TTC549 (cell line): Measurements from ENCODE around the gene TNS1.

Experiments
- FAIRE-seq: peaks from 2 replicates; lab custom pipeline; 2012; peaks lifted over from hg19 to GRCh38; lab: Jason Lieb, UNC

Gene TNS1

DNA sequence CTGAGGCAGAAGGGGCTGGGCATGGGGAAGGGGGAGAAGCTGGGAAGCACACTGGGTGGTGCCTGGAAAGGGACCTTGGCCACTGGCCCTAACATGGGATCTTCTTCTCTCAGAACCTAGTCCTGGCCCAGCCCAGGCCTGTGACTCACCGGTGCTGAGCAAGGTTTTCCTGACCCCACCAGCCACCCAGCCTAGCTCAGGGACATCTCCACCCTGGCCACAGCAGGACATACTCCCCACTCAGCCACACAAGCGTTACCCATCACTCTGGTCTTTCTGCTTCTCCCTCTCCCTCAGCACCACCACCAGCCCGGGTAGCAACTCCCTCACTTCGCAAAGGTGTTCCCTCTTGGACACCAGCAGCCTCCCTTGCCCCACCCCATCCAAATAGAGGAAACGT, 22.8 kb downstream of the TNS1 start:
- FAIRE-seq = no peak

DNA sequence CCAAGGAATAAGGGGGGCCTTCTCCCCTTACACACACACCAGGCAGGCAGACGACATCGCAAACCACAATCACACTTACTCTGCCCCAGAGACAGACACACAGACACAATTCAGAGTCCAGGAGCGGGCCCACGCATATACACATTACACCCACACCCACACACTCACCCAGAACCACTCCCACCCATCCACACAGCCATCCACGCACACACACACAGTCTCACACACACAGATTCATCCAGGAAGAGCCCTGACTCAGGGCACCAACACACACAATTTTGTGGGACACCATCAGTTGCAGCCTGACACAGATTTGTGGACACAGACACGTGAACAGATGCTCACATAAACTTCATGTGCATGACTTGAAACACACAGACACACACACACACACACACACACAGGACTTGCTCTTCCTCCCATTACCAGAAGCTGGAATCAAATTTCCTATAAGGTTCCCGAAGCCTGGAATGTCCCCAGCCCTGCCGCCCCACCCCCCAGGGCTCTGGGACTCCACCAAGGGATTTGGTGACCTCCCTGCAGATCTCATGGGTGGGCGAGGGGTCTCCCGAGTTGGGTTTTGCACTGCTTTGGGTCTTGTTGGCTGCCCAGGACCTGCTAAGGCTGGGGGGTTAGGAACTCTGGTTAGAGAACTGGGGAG, 23.5 kb downstream of the TNS1 start:
- FAIRE-seq = no peak

DNA sequence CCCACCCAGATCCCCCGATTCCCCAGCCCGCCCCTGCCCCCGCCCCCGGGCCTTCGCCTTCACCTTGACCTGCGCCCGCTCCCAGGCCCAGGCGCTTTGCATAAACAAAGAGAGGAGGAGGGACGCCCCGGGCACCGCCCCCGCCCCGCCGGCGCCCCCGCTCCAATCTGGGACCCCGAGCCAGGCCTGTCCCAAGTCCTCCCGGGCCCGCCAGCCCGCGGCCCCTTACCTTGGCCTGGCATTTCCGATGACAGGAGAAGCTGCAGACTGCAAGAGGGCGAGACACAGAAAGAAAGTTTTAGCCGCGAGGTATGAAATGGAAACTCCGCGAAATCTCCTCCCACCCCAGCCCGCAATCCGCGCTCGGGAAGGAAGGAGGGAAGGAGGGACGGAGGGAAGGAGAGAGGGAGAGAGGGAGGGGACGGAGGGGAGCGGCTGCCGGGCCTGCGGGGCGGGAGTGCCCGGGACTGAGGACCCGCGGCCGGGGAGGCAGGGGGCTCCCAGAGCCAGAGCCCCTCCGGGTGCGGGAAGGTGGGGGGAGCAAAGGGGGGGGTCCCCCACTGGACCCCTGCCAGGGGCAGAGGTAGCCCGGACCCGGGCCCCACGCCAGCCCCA, 24.2 kb downstream of the TNS1 start:
- FAIRE-seq = no peak

DNA sequence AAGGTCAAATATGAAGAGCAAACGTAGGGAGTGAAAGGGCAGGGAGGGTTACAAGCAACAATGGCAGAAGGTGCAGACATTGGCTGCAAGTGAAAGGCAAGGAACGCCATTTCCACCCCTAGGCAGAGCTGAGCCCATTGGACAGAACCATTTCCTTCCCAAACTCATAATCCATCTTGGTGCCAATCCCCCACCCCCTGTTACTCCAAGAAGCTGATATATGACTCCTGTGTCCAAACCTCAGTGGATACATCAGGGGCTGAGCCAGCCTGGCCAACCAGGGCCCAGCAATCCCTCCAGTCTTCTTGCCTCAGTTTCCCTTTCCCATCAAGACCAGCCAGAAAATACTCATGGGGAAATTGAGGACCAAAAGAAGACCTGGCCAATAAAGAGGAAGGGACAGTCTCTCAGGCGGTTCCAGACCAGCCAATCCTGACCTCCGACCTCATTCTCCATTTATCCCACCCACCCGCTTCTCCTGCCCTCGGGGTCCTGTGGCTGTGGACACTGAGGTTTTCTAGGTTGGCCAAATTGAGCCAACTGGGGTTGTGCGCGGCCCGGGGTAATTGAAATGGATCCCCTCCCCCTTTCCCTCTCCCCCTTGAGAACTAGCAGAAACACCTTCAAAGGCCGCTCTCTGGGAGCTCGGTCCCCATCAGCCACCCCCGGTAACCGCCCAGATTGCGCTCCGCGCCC, 24.8 kb downstream of the TNS1 start:
- no peak for FAIRE-seq

DNA sequence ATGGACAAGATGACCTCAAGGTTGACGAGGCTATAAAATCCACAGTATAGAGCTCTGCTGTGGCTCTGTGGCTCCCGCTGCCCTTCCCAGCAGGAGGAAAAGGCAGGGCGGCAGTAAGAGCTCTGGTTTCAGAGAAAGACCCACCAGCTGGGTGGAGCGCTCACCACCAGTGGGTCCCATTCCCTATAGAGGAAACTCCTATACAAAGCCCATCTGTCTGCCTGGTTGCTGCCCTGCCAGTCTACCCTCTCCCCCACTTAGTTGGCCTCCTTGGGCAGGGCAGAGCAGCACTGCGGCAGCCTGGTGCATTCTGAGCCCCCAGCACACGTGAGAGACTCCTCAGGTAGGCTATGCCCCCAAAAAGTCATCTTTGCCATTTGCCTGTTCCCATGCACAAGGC, 26.5 kb downstream of the TNS1 start:
- no peak for FAIRE-seq

DNA sequence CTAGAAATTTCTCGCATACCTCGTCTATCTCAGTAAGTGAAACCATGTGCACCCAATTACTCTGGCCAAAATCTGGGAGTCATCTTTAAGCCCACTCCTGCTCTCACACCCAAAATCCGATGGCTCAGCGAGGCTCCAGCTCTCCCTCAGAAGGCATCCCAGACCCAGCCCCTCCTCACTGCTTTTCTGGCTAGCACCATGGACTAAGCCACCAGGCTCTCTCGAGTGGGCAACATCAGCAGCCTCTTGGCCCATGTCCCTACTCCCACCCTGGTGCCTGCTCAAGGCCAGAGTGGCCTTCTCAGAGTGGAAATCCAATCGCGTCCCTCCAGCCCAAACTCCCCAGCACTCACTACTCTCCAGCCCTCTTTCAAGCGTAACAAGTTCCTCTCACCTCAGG, 27.2 kb downstream of the TNS1 start:
- no peak for FAIRE-seq

DNA sequence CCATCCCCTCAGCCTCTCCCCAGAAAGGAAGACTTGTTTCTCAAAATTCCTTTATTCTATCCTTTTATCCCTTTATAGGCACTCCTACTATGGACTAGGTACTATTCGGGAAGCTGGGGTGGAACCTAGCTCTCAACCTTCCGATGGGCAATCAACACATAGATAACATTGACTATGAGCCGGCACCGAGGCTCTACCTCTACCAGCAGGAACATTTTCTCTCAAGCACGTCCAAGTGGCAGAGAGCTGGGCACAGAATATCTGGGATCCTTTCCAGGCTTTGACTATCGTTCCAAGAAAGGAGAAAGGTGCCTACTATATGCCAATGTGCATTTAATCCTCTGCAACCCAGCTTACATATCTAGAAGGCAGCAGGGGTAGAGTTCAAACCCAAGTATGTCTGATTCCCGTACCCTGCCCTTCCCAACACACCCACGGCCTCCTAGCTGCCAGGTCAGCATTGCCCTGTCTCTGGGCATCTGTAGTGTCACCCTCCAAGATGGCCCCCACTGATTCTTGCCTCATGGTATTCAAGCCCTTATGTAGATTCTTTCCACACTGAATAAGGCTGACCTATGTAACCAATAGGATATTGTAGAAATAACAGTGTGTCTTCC, 28.3 kb downstream of the TNS1 start:
- FAIRE-seq = no peak

DNA sequence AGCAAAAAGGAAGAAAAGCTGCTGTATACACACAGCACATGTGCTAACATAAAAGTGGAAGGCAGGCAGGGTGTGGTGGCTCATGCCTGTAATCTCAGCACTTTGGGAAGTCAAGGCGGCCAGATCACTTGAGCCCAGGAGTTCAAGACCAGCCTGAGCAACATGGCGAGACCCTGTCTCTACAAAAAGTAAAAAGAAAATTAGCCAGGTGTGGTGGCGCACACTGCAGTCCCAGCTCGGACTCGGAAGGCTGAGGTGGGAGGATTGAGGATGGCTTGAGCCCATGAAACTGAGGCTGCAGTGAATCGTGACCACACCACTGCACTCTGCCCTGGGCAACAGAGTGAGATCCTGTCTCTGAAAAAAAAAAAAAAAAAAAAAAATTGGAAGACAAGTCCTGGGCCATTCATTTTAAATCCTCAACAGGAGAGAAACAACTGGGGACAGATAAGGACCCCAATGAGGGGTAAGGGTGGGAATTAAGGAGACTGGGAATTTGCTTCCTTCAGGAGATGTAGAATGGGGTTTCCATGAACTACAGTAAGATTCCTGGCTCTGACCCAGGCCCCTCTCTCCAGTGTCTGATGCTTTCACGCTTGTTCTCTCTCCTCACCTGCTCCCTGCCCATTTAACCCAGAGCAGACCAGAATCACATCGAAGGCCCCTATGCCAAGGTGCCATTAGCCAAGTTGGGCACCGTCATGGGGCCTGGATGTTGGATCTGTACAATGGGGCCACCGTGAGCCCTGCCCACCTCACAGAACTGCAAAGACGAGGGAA, 29.6 kb downstream of the TNS1 start:
- FAIRE-seq = no peak

DNA sequence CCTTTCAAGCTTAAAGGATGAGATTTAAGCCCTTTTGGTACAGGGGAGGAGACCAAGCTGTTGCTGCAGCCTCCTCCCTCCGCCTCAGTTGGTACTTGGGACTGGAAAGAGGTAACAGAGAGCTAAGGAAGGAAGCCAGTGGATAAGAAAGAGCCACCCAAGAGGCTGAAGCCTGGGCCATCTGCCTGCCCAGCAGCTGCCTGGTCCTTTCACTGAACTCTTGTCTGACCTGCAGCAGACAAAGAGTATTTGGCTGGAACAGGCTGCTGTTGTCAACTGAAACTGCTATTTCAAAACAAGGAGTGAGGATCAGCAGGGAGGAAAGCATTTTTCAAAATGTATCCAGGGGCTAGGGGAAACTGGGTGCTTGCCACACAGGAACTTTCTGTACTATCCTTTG, 30.3 kb downstream of the TNS1 start:
- FAIRE-seq = no peak

DNA sequence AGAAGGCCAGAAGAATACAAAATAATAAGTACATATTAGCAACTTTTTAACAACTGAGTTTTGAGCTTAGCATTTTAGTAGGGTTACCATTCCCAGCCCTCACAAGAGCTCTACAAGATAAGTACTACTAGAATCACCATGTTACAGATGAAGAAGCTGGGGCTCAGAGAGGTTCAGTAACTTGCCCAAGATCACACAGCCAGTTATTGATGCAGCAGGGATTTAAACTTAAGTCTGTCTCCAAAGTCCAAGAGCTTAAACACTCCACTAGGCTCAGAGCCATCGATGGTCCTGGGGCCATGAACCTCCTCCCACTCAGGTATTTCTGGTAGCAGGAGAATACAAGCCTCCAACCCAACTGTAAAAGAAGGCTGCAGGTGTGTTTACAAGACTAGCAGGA, 30.8 kb downstream of the TNS1 start:
- no peak for FAIRE-seq

DNA sequence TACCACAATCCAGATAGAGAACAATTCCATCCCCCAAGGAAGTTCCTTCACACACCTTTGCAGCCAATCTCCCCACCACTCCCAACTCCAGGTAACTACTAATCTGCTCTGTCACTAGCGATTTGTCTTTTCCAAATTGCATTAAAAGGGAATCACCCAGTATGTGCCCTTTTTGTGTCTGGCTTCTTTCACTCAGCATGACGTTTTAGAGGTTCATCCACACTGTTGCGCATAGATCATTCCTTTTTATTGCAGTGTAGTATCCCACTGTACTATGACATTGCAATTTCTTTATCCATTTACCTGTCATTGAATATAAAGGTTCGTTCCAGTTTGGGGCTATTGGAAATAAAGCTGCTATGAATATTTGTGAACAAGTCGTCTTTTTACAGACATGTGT, 31.6 kb downstream of the TNS1 start:
- no peak for FAIRE-seq

DNA sequence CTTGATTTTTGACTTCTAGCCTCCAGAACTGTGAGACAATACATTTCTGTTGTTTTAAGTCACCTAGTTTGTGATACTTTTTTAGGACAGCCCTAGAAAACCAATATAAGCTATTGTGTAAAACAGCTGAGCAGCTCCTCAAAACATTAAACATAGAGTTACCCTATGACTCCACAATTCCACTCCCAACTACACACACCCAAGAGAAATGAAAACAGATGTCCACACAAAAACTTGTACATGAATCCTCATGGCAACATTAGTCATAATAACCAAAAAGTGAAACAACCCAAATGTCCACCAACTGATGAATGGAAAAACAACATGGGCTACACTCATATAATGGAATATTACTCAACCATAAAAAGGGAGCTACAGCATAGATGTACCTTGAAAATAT, 32.6 kb downstream of the TNS1 start:
- no peak for FAIRE-seq

DNA sequence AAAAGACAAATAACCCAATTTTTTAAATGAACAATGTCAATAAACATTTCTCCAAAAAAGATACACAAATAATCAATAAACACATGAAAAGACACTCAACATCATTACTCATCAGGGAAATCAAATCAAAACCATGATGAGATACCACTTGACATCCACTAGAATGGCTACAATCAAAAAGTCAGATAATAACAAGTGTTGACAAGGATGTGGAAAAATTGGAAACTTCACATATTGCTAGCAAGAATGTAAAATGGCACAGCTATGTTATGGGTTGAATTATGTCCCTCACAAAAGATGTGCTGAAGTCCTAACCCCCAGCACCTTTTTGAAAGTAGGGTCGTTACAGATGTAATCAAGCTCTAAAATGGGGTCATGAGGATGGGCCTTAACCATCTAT, 33.2 kb downstream of the TNS1 start:
- peak; percentile 32 for FAIRE-seq

DNA sequence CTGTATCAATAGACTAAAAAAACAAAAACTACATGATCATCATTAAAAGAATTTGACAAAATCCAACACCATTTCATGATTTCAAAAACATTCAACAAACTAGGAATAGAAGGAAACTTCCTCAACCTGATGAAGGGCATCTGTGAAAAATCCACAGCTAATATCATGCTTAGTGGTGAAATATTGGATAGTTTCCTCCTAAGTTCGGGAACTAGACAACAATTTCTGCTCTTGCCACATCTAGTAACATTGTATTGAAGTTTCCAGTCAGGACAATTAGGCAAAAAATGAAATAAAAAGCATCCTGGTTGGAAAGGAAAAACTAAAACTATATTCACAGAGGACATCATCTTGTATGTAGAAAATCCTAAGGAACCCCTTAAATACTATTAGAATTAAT, 34.8 kb downstream of the TNS1 start:
- no peak for FAIRE-seq

DNA sequence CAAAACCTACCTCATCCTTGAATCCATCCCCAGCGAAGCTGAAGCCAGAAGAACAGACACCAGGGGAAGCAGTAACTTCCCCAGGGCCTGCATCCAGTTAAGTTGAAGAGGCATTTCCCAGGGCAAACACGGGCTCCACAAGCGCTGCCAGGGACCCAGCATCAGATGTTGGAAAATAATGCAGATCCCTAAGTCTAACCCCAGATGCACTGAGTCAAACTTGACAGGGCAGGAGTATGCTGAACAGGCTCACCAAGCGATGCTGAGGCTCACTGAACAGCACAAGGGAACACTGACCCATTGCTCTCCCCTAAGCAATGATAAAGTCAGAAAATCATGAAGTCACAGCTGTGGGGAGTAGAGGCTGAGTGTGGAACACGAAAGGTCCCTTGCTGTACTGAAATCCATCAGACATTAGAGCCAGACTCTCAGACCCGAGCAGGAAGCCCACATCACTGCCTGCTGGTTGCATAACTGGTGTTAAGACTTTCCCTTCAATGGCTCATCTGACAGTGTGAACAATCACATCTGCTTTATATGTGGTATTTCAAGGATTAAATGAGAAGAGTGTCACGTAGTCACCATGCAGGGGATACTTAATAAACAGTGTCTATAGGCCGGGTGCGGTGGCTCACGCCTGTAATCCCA, 36.2 kb downstream of the TNS1 start:
- no peak for FAIRE-seq

DNA sequence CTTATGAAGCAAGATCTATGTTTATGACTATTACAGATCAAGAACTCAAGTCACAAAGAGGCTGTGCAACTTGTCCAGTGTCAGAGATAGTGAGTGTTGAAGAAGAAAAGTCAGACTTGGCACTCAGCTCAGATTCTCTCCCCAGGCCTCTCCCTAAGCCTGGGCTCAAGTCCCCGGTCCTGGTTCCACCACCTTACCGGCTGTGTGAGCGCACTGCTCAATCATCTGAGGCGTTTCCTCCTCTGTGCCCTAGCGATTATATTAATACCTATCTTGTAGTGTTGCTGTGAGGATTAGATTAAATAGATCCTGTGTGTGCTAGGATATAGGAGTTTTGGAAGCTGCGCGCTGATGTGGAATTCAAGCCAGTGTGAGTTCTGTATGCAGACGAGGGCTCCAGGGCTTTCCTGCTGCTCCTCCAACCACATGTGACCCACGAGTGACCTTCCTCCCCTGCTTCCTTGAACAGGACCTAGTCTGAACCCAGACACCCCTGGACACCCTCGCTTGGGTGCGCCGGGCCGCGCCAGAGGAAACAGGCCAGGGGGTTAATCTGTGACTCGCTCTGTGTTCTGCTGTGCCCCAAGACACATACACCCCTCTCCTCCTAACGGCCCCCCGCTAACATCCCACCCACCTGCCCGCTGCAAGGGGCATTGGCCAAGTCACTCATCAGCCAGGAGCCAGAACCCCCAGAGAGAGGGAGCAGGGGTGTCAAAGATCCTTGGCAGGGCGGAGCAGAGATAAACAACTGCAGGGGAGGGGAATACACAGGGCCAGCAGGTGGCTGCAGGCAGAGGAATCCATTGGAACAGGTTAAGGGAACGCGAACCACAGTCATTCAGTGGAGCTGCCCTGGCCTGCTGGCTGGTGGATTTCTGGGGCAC, 38.3 kb downstream of the TNS1 start:
- FAIRE-seq = no peak

DNA sequence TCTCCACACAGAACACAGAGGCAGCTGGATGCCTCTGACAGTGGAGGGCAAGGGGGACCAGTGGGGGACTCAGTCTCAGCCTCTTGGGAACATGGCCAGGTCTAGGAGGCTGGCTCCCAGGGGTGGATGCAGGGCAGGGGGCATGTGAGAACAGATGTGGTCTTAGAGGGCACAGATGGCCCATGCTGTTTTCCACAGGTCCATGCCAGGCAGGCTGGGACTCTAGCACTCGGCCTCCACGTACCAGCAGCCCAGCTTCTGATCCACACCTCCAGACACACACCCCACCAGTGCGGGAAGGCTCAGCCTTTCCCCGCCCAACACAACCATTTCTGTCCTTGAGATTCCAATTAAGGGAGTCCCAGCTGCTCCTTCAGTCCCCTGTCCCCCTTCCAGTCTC, 42.4 kb downstream of the TNS1 start:
- no peak for FAIRE-seq

DNA sequence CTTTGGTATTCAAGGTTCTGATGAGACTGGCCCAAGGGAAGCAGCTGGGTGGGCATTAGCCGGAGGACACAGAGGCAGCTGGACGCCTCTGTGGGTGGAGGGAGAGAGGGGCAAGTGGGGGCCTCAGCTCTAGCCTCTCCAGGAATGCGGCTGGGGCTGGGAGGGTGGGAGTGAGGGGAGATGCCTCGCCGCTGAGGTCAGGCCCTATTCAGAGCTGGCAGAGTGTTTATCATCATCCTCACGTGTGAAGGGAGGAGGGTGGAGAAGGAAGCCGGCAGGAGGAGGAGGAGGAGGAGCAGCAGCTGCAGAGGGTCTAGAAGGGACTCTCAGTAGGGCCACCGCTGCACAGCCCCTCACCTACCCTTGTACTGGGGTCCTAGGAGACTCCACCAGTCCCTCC, 43.1 kb downstream of the TNS1 start:
- no peak for FAIRE-seq

DNA sequence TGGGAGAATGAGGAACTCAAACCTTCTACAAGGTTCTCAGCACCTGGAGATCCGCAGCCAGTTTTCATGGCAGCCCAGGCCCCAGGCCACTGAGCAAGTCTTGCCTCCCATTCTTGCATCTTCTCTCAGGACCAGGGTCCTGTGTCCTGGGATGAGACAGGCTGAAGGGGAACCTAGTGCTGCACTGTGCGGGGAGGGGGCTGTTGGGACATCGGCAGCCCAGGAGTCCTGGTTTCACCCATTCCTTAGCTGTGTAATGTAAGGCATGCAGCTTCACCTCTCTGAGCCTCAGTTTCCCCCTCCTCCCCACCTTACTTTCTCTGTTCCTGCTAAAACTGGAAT, 43.9 kb downstream of the TNS1 start:
- no peak for FAIRE-seq

DNA sequence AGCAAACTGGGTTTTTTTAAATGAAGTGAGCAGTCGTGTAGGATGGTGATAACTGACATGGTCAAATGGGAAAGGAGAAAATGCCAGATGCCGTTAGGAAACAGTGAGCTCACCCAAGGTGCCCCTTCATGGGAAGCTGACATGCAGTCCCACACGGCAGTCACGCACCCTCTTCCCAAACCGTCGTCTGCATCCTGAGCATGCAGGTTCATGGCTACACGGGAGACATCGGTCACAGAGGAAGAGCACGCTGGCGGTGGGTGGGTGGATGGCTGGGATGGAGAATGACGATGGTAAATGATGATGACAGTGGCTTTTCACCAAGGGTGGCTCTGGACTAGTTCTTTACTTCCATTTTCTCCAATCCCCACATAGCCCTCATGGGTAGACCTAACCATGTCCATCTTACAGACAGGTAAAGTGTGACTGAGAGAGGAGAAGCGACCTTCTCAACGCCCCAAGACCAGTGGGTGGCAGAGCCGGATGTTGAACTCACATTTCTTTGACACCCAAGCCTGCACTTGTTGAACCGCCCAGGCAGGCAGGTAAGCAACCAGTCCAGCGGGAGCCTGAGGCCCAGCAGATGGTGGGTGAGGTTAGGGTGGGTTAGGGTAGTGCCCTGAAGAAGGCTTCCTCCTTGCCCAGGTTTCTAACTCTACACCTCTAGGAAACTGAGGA, 44.5 kb downstream of the TNS1 start:
- FAIRE-seq = no peak
